ENCODE data around the gene MAB21L3. TPM values are rescaled to one million over a fixed set of nuclear protein-coding genes. Genes with fewer than 3 reads are reported as not detected.

MAB21L3 gene
- total and polyA plus RNA-seq, 2 donors (not counting 3 experiments of a cell fraction or from before 2014, with no cell fraction given), result not detected

- BruUV-seq (replicated peaks), result no TSS peak
- CTCF ChIA-PET, result no interaction called here
These were observed 23.6 kb upstream of the MAB21L3 start for GRCh38 chr1:116087628-116088027.

More at GRCh38 chr1:116087628-116088027, 23.6 kb upstream of the MAB21L3 start:
- TF ChIP-seq POLR2AphosphoS5 (IDR thresholded peaks at IDR 0.05; ENCODE audit: insufficient read depth, low read depth, low read length) (no peak), FOS (IDR thresholded peaks at IDR 0.05; ENCODE audit: borderline replicate concordance, insufficient read depth, low read length) (no peak), EZH2 (IDR thresholded peaks at IDR 0.05; ENCODE audit: borderline replicate concordance, low read depth, low read length, severe bottlenecking) (no peak), MAX (IDR thresholded peaks at IDR 0.05; ENCODE audit: insufficient read depth, insufficient read length) (no peak), POLR2A (IDR thresholded peaks at IDR 0.05; ENCODE audit: low read depth, low read length) (no peak), GATA2 (IDR thresholded peaks at IDR 0.05; ENCODE audit: insufficient read depth, insufficient read length, low read depth, low read length) (no peak), JUN (IDR thresholded peaks at IDR 0.05; ENCODE audit: borderline replicate concordance, insufficient read depth, insufficient read length, low read depth) (no peak), CTCF (IDR thresholded peaks at IDR 0.05; ENCODE audit: extremely low read depth in 1 of 2, insufficient read depth in 1 of 2, low read depth in 1 of 2, low read length in 2 of 2) (no peak), MYC (IDR thresholded peaks at IDR 0.05; ENCODE audit: low read depth, low read length) (no peak)
- Histone ChIP-seq H2AFZ (ENCODE audit: low read depth, low read length) (no peak overlapping the region), H3K9me3 (replicated peaks; ENCODE audit: control insufficient read depth, insufficient read depth, low read length) (no peaks in the 10 kb centered on the region), H3K4me3 (replicated peaks in 1 of 3; ENCODE audit: insufficient read depth in 1 of 3, low read depth in 1 of 3, low read length in 3 of 3) (no peak overlapping the region), H3K36me3 (ENCODE audit: control insufficient read depth in 2 of 2, extremely low read depth in 1 of 2, insufficient read depth in 2 of 2, low read length in 2 of 2) (no peaks in the 10 kb centered on the region), H3K79me2 (ENCODE audit: control insufficient read depth, insufficient read depth, low read length) (no peaks in the 10 kb centered on the region), H3K4me1 (ENCODE audit: control insufficient read depth, extremely low read depth, insufficient read depth, low read length) (no peaks in the 10 kb centered on the region), H4K20me1 (replicated peaks; ENCODE audit: control insufficient read depth, extremely low read depth, insufficient read depth, low read length) (no peaks in the 10 kb centered on the region), H3K9me1 (replicated peaks; ENCODE audit: control insufficient read depth, extremely low read depth, insufficient read depth, low read length) (no peaks in the 10 kb centered on the region), H3K27ac (ENCODE audit: insufficient read depth, low read depth, low read length) (no peak overlapping the region), H3K9ac (replicated peaks; ENCODE audit: extremely low read depth, insufficient read depth, low read length) (no peak overlapping the region), H3K27me3 (ENCODE audit: control insufficient read depth in 2 of 2, insufficient read depth in 2 of 2, low read length in 2 of 2) (no peaks in the 10 kb centered on the region), H3K4me2 (ENCODE audit: insufficient read depth, low read length) (no peak overlapping the region)
- POLR2A ChIA-PET, result no interaction called here
- DNase-seq (ENCODE audit: low read depth, low spot score) (no peak), FAIRE-seq (no peak)
- dilution Hi-C loops (cut with MboI; ENCODE audit: extremely low pct_ligation_motif_present, low sequenced_read_pairs) (no loop called here), intact Hi-C loops (cut with micrococcal nuclease) (no loop called here)

All from endothelial cell of umbilical vein (primary cell).